CD4-positive, alpha-beta T cell treated with Interleukin-4 for 4 hours (primary cell): ENCODE data around the gene RUNX2.

ENCODE experiments used
- DNase-seq: peaks from one replicate; pipeline ENCODE4 v3.0.0-alpha.2; 2020

RUNX2 gene

GRCh38 chr6:45436544-45437438 is 108.7 kb downstream of the RUNX2 start:
- peak; percentile 62 for DNase-seq

GRCh38 chr6:45437439-45437815 is 109.3 kb downstream of the RUNX2 start:
- DNase-seq = no peak

- no peak for DNase-seq
Measured at GRCh38 chr6:45438151-45438550, 110.0 kb downstream of the RUNX2 start.

GRCh38 chr6:45438849-45439406 is 110.8 kb downstream of the RUNX2 start:
- DNase-seq = no peak

GRCh38 chr6:45439459-45439858 is 111.3 kb downstream of the RUNX2 start:
- DNase-seq = no peak

GRCh38 chr6:45439861-45440388 is 111.8 kb downstream of the RUNX2 start:
- no peak for DNase-seq

GRCh38 chr6:45441851-45442453 is 113.8 kb downstream of the RUNX2 start:
- peak; percentile 69 for DNase-seq

- no peak for DNase-seq
Measured at GRCh38 chr6:45442716-45443115, 114.6 kb downstream of the RUNX2 start.

GRCh38 chr6:45445364-45445748 is 117.2 kb downstream of the RUNX2 start:
- DNase-seq = no peak

- peak; percentile 67 for DNase-seq
Measured at GRCh38 chr6:45445749-45446549, 117.8 kb downstream of the RUNX2 start.

- DNase-seq = no peak
Measured at GRCh38 chr6:45447005-45447404, 118.9 kb downstream of the RUNX2 start.

- no peak for DNase-seq
Measured at GRCh38 chr6:45447716-45448115, 119.6 kb downstream of the RUNX2 start.

GRCh38 chr6:45448417-45449389 is 120.6 kb downstream of the RUNX2 start:
- DNase-seq = no peak

- no peak for DNase-seq
Measured at GRCh38 chr6:45450132-45450531, 122.0 kb downstream of the RUNX2 start.

GRCh38 chr6:45450831-45451230 is 122.7 kb downstream of the RUNX2 start:
- DNase-seq = peak; percentile 47

- no peak for DNase-seq
Measured at GRCh38 chr6:45454008-45454911, 126.1 kb downstream of the RUNX2 start.

GRCh38 chr6:45455408-45455807 is 127.3 kb downstream of the RUNX2 start:
- no peak for DNase-seq

GRCh38 chr6:45457141-45457540 is 129.0 kb downstream of the RUNX2 start:
- no peak for DNase-seq

- no peak for DNase-seq
Measured at GRCh38 chr6:45458672-45459071, 130.5 kb downstream of the RUNX2 start.

- DNase-seq = no peak
Measured at GRCh38 chr6:45460166-45460565, 132.0 kb downstream of the RUNX2 start.

GRCh38 chr6:45461486-45461885 is 133.4 kb downstream of the RUNX2 start:
- DNase-seq = no peak
